MCF 10A (cell line): ENCODE results near the gene SAE1. TPM values are rescaled to one million over a fixed set of nuclear protein-coding genes. Genes with fewer than 3 reads are reported as not detected.

Source experiments
- BruUV-seq: library from RNA; stranded (reverse); fragments of 400-500 nt; replicated peaks from 2 replicates; lab custom pipeline; 2021; lab: Mats Ljungman, UMichigan
- CTCF ChIA-PET: fragments of 300-600 bp; sonication (Branson Sonifier 250); formaldehyde crosslinking; extraction: SDS; loops from one replicate; lab custom pipeline; 2021; ENCODE audit warnings: antibody characterized with exemption, inconsistent platforms; lab: Yijun Ruan, JAX
- POLR2A ChIA-PET: fragments of 300-600, 350-650 bp; sonication (Branson Sonifier 250); formaldehyde crosslinking; extraction: SDS; loops from one replicate; lab custom pipeline; 2020; ENCODE audit warnings: antibody characterized with exemption, inconsistent platforms; lab: Yijun Ruan, JAX
- DNase-seq: peaks from one replicate; pipeline ENCODE4 v3.0.0-alpha.2; 2018; ENCODE audit not compliant: unreplicated experiment
- H3K27ac Mint-ChIP-seq: one replicate; pipeline ENCODE4 v1.8.0; 2022; ENCODE audit warnings: mild to moderate bottlenecking, low read depth, mixed read lengths; ENCODE audit not compliant: unreplicated experiment
- H3K27me3 Mint-ChIP-seq: one replicate; pipeline ENCODE4 v1.8.0; 2022; ENCODE audit warnings: mixed read lengths; ENCODE audit not compliant: insufficient read depth, unreplicated experiment
- H3K36me3 Mint-ChIP-seq: one replicate; pipeline ENCODE4 v1.8.0; 2022; ENCODE audit warnings: mild to moderate bottlenecking, moderate library complexity, mixed read lengths; ENCODE audit not compliant: insufficient read depth, unreplicated experiment
- H3K4me1 Mint-ChIP-seq: one replicate; pipeline ENCODE4 v1.8.0; 2022; ENCODE audit warnings: mixed read lengths; ENCODE audit not compliant: insufficient read depth, unreplicated experiment
- H3K4me3 Mint-ChIP-seq: one replicate; pipeline ENCODE4 v1.8.0; 2022; ENCODE audit warnings: mild to moderate bottlenecking, moderate library complexity, mixed read lengths; ENCODE audit not compliant: unreplicated experiment
- H3K9me3 Mint-ChIP-seq: one replicate; pipeline ENCODE4 v1.8.0; 2022; ENCODE audit warnings: mixed read lengths; ENCODE audit not compliant: unreplicated experiment
- intact Hi-C: fragments of 100-400 bp; cut with micrococcal nuclease; formaldehyde crosslinking; loops from 2 replicates; pipeline ENCODE4 v1.14.1; 2022
- total RNA-seq: library from RNA; stranded (reverse); gene quantifications from 2 replicates; pipeline ENCODE4 v1.2.3, GENCODE V29; 2022
- TF ChIP-seq, protein P1 (sequence below): fragments of 200-600 bp; IDR thresholded peaks from one replicate; pipeline ENCODE4 v1.8.0; 2022; ENCODE audit warnings: antibody characterized with exemption, mild to moderate bottlenecking; ENCODE audit not compliant: unreplicated experiment

SAE1 gene
- total RNA-seq, 1 experiment from 2014 or later = 81.7 TPM

DNA sequence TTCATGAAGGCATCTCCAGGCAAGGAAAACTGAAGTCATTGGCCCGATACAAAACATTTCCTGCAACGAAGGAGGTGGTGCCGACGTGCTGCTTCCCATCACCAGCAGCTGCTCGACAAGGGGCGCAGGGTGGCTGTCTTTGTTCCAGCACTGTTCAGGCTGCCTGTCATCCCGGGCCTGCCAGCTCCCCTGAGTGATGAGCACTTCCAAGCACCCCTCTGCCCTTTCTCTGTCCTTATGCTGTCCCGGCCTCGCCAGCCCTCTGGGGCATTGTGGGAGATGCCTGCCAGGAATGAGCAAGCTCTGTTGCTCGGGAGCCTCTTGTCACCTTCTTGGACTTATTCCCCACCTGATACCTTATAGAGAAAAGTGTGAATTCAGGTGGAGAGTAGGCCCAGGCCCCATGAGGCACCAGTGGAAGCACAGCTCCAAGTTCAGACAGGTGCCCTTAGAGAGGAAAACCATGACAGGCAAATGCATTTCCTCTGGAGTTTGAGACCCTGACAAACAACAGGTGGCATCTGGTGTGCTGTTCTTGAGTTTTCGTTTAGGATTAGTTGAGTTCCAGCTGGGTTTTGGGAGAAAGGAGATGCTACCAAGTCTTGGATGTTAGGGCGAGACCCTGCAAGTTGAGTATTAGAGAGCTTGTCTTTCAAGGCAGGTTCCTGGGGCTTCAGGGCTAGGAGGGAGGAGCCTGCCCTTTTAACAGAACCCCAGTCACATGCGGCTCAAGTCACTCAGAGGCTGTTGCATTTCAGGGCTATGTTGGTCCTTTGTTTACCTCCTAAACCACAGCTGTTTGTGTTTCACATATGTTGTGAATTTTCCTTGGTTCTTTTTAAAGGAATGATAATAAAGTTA, 78.9 kb downstream of the SAE1 start:
- Mint-ChIP-seq H3K4me3 (no peak overlapping the region), H3K4me1 (peaks cover 7% of the 10 kb centered on the region), H3K27ac (peak overlapping the region; percentile 14), H3K36me3 (peaks cover 53% of the 10 kb centered on the region), H3K27me3 (no peaks in the 10 kb centered on the region), H3K9me3 (no peaks in the 10 kb centered on the region)
- BruUV-seq = TSS peak; percentile 79
- TF ChIP-seq, protein P1, sequence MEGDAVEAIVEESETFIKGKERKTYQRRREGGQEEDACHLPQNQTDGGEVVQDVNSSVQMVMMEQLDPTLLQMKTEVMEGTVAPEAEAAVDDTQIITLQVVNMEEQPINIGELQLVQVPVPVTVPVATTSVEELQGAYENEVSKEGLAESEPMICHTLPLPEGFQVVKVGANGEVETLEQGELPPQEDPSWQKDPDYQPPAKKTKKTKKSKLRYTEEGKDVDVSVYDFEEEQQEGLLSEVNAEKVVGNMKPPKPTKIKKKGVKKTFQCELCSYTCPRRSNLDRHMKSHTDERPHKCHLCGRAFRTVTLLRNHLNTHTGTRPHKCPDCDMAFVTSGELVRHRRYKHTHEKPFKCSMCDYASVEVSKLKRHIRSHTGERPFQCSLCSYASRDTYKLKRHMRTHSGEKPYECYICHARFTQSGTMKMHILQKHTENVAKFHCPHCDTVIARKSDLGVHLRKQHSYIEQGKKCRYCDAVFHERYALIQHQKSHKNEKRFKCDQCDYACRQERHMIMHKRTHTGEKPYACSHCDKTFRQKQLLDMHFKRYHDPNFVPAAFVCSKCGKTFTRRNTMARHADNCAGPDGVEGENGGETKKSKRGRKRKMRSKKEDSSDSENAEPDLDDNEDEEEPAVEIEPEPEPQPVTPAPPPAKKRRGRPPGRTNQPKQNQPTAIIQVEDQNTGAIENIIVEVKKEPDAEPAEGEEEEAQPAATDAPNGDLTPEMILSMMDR = no peak
- intact Hi-C loops = loop anchor here (1.0 kb wide), 2 partner anchors 17 to 35 kb away; no protein-coding TSS in a partner anchor
- CTCF ChIA-PET = interaction anchor here (0.6 to 10.9 kb wide), 20 partner anchors 8 to 614 kb away, joined by 3 to 292 read pairs (median 6); no protein-coding TSS in a partner anchor
- no peak for DNase-seq
- POLR2A ChIA-PET = interaction anchor here (0.7 to 4.6 kb wide), 10 partner anchors 17 to 79 kb away, joined by 3 to 75 read pairs (median 9); partner anchors contain the start of genes CCDC9 and SAE1

DNA sequence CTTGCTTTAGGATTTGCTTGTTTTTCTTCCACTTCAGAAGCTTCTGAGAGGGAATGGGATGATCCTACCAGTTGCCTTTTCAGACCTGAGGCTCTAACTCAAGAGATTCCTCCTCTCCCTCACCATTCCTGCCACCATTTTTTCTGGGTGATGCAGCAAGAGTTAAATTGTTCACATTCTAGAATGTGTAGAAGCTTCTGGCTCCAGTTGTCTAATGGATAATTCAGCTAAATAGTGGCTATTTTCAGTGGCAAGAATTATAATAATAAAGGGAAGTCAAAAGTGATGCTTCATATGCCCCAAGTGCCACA, 79.5 kb downstream of the SAE1 start:
- CTCF ChIA-PET = interaction anchor here (0.5 to 10.9 kb wide), 25 partner anchors 9 to 394 kb away, joined by 3 to 292 read pairs (median 4); partner anchors contain the start of gene CCDC9
- Mint-ChIP-seq H3K4me3 (no peak overlapping the region), H3K9me3 (no peaks in the 10 kb centered on the region), H3K4me1 (peaks cover 7% of the 10 kb centered on the region), H3K27me3 (no peaks in the 10 kb centered on the region), H3K36me3 (peaks cover 47% of the 10 kb centered on the region), H3K27ac (no peak overlapping the region)
- TF ChIP-seq, protein P1 = no peak
- POLR2A ChIA-PET = interaction anchor here (0.6 to 4.6 kb wide), 14 partner anchors 16 to 79 kb away, joined by 3 to 75 read pairs (median 4); partner anchors contain the start of genes CCDC9 and SAE1
- intact Hi-C loops = loop anchor here (1.0 kb wide), 2 partner anchors 16 to 34 kb away; no protein-coding TSS in a partner anchor
- no peak for DNase-seq
- BruUV-seq = no TSS peak

DNA sequence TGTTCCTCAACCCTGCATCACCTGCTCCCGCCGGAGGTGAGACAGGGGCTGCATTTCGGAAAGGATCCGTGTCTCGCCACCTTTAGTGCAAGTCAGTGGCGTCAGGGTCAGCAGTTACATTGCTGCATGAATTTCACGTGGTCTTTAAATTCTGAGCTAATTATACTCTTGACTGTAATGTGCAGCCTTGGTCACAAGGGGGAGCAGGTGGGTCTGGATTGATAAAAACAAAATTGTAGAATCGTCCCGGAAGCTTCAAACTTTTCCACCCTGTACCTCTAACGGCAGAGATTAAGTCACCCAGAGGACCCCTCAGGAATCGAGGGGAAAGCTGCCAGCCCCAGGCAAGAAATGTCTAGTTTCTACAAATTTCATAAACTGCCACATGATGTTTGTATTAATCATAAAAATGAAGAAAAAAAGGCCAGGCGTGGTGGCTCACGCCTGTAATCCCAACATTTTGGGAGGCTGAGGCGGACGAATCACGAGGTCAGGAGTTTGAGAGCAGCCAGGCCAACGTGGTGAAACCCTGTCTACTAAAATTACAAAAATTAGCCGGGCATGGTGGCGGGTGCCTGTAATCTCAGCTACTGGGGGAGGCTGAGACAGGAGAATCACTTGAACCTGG, 80.2 kb downstream of the SAE1 start:
- Mint-ChIP-seq H3K36me3 (peaks cover 43% of the 10 kb centered on the region), H3K27ac (peak overlapping the region; percentile 88), H3K4me1 (peaks cover 7% of the 10 kb centered on the region), H3K4me3 (peak overlapping the region; percentile 31), H3K9me3 (no peaks in the 10 kb centered on the region), H3K27me3 (no peaks in the 10 kb centered on the region)
- POLR2A ChIA-PET = interaction anchor here (0.6 to 4.6 kb wide), 11 partner anchors 15 to 80 kb away, joined by 3 to 75 read pairs (median 6); partner anchors contain the start of genes CCDC9 and SAE1
- DNase-seq = peak; percentile 86
- TF ChIP-seq, protein P1 = peak; percentile 77
- CTCF ChIA-PET = interaction anchor here (0.5 to 10.9 kb wide), 29 partner anchors 9 to 1789 kb away, joined by 3 to 292 read pairs (median 4); partner anchors contain the start of gene CCDC9
- intact Hi-C loops = loop anchor here (1.0 kb wide), 2 partner anchors 15 to 33 kb away; no protein-coding TSS in a partner anchor
- no TSS peak for BruUV-seq
